ENCODE measurements around the gene MYH3. TPM values are rescaled to one million over a fixed set of nuclear protein-coding genes. Genes with fewer than 3 reads are reported as not detected.
"Not testable (repeated sequence)": the region's sequence is repeated elsewhere in the genome, so short reads cannot be mapped to it uniquely, and the experiment has no call there.

MYH3 gene
- polyA plus RNA-seq = 1 to 10 TPM in 1 of 2 donors, under 1 TPM in 1; 0.95 to 3.6 TPM

DNA sequence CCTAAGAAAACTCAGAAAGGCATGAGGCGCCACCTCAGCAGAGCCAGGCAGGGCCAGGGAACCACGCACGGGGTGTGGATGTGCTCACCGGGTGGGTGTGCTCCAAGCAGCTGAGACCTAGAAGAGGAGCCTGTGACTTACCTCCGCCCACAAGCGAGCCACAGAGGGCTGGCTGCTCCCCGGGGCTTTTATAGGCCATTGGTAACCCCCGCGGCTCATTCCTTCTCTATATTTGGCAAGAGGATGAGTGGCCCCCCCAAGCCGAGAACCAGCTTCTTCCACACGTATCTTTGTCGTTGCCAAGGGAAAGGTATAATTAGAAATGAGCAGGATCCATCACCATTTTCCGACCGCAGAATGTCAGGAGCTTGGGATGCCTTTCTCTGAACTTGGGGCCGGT, at the start of gene MYH3:
TSS of gene MYH3 (minus strand) at position 162 of the 400 bp plus-strand sequence. CDS start 2,245 bp downstream, outside the sequence.
- Histone ChIP-seq H3K27me3 (ENCODE audit: control insufficient read depth in 1 of 2, insufficient read depth in 2 of 2, low read length in 2 of 2) (no peaks in the 10 kb centered on the region), H3K9me3 (ENCODE audit: control insufficient read depth in 2 of 2, insufficient read depth in 1 of 2, low read depth in 1 of 2, low read length in 1 of 2) (no peaks in the 10 kb centered on the region), H3K36me3 (ENCODE audit: control insufficient read depth in 2 of 2, insufficient read depth in 2 of 2, low read length in 1 of 2) (peaks cover 0 to 6% of the 10 kb centered on the region in 2 donors), H3K4me1 (ENCODE audit: control insufficient read depth in 2 of 2, insufficient read depth in 2 of 2, low read length in 1 of 2) (no peaks in the 10 kb centered on the region), H3K4me3 (ENCODE audit: low read depth in 1 of 2, low read length in 2 of 2) (no peak within 1 kb of the TSS), H3K27ac (ENCODE audit: low read depth in 2 of 2, low read length in 1 of 2) (no peak within 1 kb of the TSS)
- WGBS, 2 donors = 82 to 85% methylated on average over 15 of the region's 15 CpGs

DNA sequence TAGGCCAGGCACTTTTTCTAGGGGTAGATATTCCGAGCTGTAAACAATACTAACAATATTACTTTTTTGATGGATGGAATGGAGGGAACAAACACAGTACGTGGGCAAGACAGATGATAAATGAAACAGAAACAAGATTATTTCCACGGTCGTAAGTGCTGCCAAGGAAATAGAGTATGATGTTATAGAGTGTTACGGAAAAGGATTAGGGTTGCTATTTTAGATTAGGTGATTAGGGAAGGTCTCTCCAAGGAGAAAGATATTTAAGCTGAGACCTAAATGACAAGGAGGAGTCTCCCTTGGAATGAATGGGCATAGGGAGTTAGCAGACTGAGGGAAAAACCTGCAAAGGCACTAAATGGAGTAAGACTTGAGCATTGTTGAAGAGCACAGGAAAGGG, 48.6 kb upstream of the MYH3 start:
- Histone ChIP-seq H3K9me3 (ENCODE audit: control insufficient read depth in 2 of 2, insufficient read depth in 1 of 2, low read depth in 1 of 2, low read length in 1 of 2) (no peaks in the 10 kb centered on the region), H3K4me3 (ENCODE audit: low read depth in 1 of 2, low read length in 2 of 2) (no peak overlapping the region), H3K27me3 (ENCODE audit: control insufficient read depth in 1 of 2, insufficient read depth in 2 of 2, low read length in 2 of 2) (no peaks in the 10 kb centered on the region), H3K36me3 (ENCODE audit: control insufficient read depth in 2 of 2, insufficient read depth in 2 of 2, low read length in 1 of 2) (peaks cover 2 to 7% of the 10 kb centered on the region in 2 donors), H3K27ac (ENCODE audit: low read depth in 2 of 2, low read length in 1 of 2) (no peak overlapping the region), H3K4me1 (ENCODE audit: control insufficient read depth in 2 of 2, insufficient read depth in 2 of 2, low read length in 1 of 2) (peaks cover 0 to 3% of the 10 kb centered on the region in 2 donors)
- WGBS, 2 donors = 86% methylated on average over 5 of the region's 5 CpGs

DNA sequence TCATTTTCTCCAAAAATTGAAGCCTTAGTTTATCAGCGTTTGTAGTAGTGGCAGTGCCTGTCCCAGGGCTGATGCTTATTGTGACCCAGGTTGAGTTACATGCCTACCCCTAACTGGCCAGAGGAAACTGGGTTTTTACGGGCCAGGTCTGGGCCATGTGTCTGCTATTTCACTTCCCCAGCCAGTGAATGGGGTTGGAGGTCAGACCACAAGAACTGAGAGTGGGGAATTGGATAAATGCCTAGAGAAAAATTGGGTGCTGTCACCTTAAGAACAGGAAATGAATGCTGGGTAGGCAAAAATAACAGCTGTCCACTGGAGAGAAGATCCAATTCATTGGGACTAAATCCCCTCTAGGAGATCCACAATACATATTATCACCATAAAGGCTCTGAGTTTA, 45.5 kb upstream of the MYH3 start:
- WGBS, 2 donors = 73% methylated on average over 2 of the region's 2 CpGs
- Histone ChIP-seq H3K4me3 (ENCODE audit: low read depth in 1 of 2, low read length in 2 of 2) (no peak overlapping the region), H3K4me1 (ENCODE audit: control insufficient read depth in 2 of 2, insufficient read depth in 2 of 2, low read length in 1 of 2) (peaks cover 0 to 5% of the 10 kb centered on the region in 2 donors), H3K27me3 (ENCODE audit: control insufficient read depth in 1 of 2, insufficient read depth in 2 of 2, low read length in 2 of 2) (no peaks in the 10 kb centered on the region), H3K27ac (ENCODE audit: low read depth in 2 of 2, low read length in 1 of 2) (no peak overlapping the region), H3K36me3 (ENCODE audit: control insufficient read depth in 2 of 2, insufficient read depth in 2 of 2, low read length in 1 of 2) (peaks cover 0 to 2% of the 10 kb centered on the region in 2 donors), H3K9me3 (ENCODE audit: control insufficient read depth in 2 of 2, insufficient read depth in 1 of 2, low read depth in 1 of 2, low read length in 1 of 2) (no peaks in the 10 kb centered on the region)

DNA sequence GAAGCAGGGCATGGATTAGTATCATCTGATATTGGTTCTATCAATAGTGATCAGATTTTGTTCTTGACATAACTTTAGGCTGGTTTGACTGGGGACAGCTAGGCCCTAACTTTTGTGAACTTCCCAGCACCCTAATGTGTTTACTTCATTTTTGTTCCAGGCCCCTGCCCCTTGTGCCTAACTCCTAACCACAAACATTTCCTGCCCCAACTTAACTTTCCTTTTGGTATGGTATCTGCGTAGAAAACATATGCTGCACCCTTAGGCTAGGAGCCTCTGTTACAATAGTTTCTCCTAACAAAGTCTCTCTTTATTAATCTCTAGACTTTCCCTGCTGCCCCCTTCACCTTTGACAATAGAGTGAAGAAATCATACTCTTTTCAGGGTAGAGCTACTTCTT, 42.7 kb upstream of the MYH3 start:
- no peak overlapping the region for H3K27ac ChIP-seq (ENCODE audit: low read depth in 2 of 2, low read length in 1 of 2)
- no peaks in the 10 kb centered on the region for H3K27me3 ChIP-seq (ENCODE audit: control insufficient read depth in 1 of 2, insufficient read depth in 2 of 2, low read length in 2 of 2)
- peaks cover 0 to 6% of the 10 kb centered on the region in 2 donors for H3K4me1 ChIP-seq (ENCODE audit: control insufficient read depth in 2 of 2, insufficient read depth in 2 of 2, low read length in 1 of 2)
- H3K36me3 ChIP-seq (ENCODE audit: control insufficient read depth in 2 of 2, insufficient read depth in 2 of 2, low read length in 1 of 2) = peaks cover 0 to 1% of the 10 kb centered on the region in 2 donors
- no peaks in the 10 kb centered on the region for H3K9me3 ChIP-seq (ENCODE audit: control insufficient read depth in 2 of 2, insufficient read depth in 1 of 2, low read depth in 1 of 2, low read length in 1 of 2)
- no peak overlapping the region for H3K4me3 ChIP-seq (ENCODE audit: low read depth in 1 of 2, low read length in 2 of 2)
- WGBS, 2 donors = 73 to 91% methylated on average over 1 of the region's 1 CpG

DNA sequence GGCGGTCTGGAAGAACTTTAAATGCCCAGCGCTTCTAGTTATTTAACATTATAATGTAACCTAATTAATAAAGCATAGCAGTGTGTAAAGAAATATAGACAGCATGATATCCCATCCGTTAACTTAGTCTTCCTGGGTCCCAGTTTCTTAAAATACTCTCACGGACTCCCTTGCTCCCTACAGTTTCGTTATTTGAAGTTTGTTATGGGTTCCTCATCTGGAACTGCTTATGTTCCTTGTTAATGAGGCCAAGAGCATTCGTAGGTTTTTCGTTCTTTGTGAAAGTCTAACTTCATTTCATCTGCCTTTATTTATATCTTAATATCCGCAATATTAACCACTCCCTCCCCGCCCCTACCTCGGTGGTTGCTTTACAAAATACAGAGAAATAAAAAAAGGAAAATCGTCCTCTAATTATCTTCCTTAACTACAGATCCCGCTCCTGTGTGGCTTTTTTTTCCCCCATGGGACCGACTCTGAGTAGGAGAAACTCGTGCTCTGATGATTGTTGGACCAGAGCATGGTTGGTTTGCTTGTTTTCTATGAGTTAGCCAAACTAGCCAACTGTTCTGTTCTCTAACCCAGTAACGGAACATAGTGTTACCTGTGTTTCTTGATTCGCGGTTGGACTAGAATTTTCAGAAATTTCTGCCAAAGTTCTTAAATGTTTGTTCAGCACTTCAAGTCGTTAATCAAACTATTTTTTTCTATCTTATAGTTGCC, 41.1 kb upstream of the MYH3 start:
- 7 to 9% methylated on average over 18 of the region's 18 CpGs for WGBS, 2 donors

DNA sequence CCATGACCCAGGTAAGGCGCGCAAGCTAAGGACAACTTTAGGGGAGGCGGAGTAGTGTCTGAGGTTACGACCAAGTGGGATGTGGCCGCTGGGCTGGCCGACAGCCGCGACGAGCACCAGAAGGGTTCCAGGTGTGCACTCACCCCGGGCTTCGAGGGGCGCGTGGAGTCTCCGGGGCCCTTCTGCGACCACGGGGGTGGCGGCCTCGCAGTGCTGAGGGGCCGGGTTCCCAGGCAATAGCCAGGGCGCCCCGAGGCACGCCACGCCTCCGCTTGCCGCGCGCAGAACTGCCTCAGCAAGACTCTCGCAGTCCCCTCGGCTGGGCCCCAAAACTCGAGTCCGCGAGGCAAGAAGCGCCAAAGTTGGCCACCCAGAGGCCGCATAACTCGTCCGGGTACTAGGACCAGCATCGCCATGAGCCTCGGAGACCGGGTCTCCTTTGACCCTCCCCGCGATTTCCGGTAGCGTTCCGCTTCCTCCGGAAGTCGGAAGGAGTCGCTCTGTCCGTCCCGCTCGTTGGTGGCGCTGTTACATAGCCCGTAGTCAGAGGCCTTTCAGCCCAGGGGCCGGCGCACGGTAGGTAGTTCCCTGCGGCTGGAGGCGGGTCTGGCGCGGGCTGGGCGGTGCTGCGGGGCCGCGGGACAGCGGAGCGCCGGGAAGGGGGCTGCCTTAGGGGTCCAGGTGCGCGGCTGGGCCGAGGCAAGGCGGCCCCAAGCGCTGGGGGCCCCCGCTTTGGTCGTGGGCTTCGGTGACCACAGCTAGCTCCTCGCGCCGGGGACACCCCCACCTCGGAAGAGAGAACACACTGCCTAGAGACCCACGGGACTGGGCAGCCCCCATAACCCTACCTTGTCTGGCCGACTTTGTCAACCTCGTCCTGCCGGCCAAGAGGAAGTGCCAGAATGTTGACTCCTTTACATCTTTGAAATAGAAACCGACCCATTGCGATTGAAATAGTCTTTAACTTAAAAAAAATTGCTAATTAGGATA, 40.3 kb upstream of the MYH3 start, which contains the start of the genes ADPRM and SCO1:
TSS of gene ADPRM (plus strand) at position 503 of the 990 bp plus-strand sequence. CDS start 7,333 bp downstream, outside the sequence.
TSS of gene SCO1 (minus strand) at position 442 of the 990 bp plus-strand sequence. CDS start at position 416, 26 bp downstream.
- Histone ChIP-seq H3K27ac (ENCODE audit: low read depth in 2 of 2, low read length in 1 of 2) (peak within 1 kb of the TSS; percentile 94 to 96), H3K9me3 (ENCODE audit: control insufficient read depth in 2 of 2, insufficient read depth in 1 of 2, low read depth in 1 of 2, low read length in 1 of 2) (no peaks in the 10 kb centered on the region), H3K4me3 (ENCODE audit: low read depth in 1 of 2, low read length in 2 of 2) (peak within 1 kb of the TSS; percentile 94 to 99), H3K4me1 (ENCODE audit: control insufficient read depth in 2 of 2, insufficient read depth in 2 of 2, low read length in 1 of 2) (peaks cover 0 to 4% of the 10 kb centered on the region in 2 donors), H3K27me3 (ENCODE audit: control insufficient read depth in 1 of 2, insufficient read depth in 2 of 2, low read length in 2 of 2) (no peaks in the 10 kb centered on the region), H3K36me3 (ENCODE audit: control insufficient read depth in 2 of 2, insufficient read depth in 2 of 2, low read length in 1 of 2) (no peaks in the 10 kb centered on the region)
- WGBS, 2 donors = 0% methylated on average over 81 to 84 of the region's 84 CpGs

More for the DNA sequence above, 41.1 kb upstream of the MYH3 start:
- Histone ChIP-seq H3K4me1 (ENCODE audit: control insufficient read depth in 2 of 2, insufficient read depth in 2 of 2, low read length in 1 of 2) (peaks cover 0 to 6% of the 10 kb centered on the region in 2 donors), H3K27me3 (ENCODE audit: control insufficient read depth in 1 of 2, insufficient read depth in 2 of 2, low read length in 2 of 2) (no peaks in the 10 kb centered on the region), H3K4me3 (ENCODE audit: low read depth in 1 of 2, low read length in 2 of 2) (peak overlapping the region; percentile 94 to 99), H3K27ac (ENCODE audit: low read depth in 2 of 2, low read length in 1 of 2) (peak overlapping the region; percentile 13 to 96), H3K9me3 (ENCODE audit: control insufficient read depth in 2 of 2, insufficient read depth in 1 of 2, low read depth in 1 of 2, low read length in 1 of 2) (no peaks in the 10 kb centered on the region), H3K36me3 (ENCODE audit: control insufficient read depth in 2 of 2, insufficient read depth in 2 of 2, low read length in 1 of 2) (no peaks in the 10 kb centered on the region)

DNA sequence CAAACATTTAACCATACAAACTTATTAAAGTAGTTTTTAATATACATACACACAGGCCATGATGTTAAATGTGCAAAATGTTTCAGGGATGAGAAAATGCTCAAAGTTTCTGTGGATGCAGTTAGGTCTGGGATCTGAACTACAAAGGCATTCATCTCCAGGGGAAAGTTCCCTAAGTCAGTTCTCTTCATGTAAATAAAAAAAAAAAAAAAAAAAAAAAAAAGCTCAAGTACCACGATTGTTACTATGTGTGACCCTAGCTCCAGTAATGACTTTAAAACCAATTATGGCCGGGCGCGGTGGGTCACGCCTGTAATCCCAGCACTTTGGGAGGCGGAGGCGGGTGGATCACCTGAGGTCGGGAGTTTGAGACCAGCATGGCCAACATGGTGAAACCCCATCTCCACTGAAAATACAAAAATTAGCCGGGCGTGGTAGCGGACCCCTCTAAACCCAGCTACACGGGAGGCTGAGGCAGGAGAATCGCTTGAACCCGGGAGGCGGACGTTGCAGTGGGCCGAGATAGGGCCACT, 38.8 kb upstream of the MYH3 start:
- WGBS, 2 donors = 80 to 87% methylated on average over 17 of the region's 17 CpGs
- H3K27ac ChIP-seq (ENCODE audit: low read depth in 2 of 2, low read length in 1 of 2); H3K27me3 ChIP-seq (ENCODE audit: control insufficient read depth in 1 of 2, insufficient read depth in 2 of 2, low read length in 2 of 2); H3K4me1 ChIP-seq (ENCODE audit: control insufficient read depth in 2 of 2, insufficient read depth in 2 of 2, low read length in 1 of 2); H3K9me3 ChIP-seq (ENCODE audit: control insufficient read depth in 2 of 2, insufficient read depth in 1 of 2, low read depth in 1 of 2, low read length in 1 of 2); H3K36me3 ChIP-seq (ENCODE audit: control insufficient read depth in 2 of 2, insufficient read depth in 2 of 2, low read length in 1 of 2): not testable (repeated sequence)
- peak overlapping the region; percentile 14 to 94 for H3K4me3 ChIP-seq (ENCODE audit: low read depth in 1 of 2, low read length in 2 of 2)

DNA sequence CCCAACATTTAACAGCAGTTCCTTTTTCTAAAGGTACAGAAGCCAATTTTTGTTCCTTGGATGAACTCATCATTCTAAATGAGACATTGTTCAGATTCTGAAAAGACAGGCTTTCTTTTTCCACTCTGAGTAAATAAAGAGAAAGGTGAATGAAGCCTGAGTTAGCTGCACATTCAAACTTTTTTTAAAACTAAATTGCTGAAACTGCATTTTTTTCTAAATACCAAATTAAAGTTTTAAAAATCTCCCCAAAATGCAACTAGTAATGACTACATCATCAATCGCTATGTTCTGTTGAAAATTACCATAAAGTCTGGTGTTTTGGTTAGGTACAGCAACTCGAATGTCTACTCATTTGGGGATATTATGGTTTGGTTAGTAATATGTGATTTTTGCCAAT, 30.4 kb upstream of the MYH3 start:
- no peaks in the 10 kb centered on the region for H3K4me1 ChIP-seq (ENCODE audit: control insufficient read depth in 2 of 2, insufficient read depth in 2 of 2, low read length in 1 of 2)
- WGBS, 2 donors = 77 to 93% methylated on average over 2 of the region's 2 CpGs
- no peak overlapping the region for H3K4me3 ChIP-seq (ENCODE audit: low read depth in 1 of 2, low read length in 2 of 2)
- no peaks in the 10 kb centered on the region for H3K9me3 ChIP-seq (ENCODE audit: control insufficient read depth in 2 of 2, insufficient read depth in 1 of 2, low read depth in 1 of 2, low read length in 1 of 2)
- H3K27ac ChIP-seq (ENCODE audit: low read depth in 2 of 2, low read length in 1 of 2) = no peak overlapping the region
- no peaks in the 10 kb centered on the region for H3K27me3 ChIP-seq (ENCODE audit: control insufficient read depth in 1 of 2, insufficient read depth in 2 of 2, low read length in 2 of 2)
- H3K36me3 ChIP-seq (ENCODE audit: control insufficient read depth in 2 of 2, insufficient read depth in 2 of 2, low read length in 1 of 2) = peaks cover 4 to 12% of the 10 kb centered on the region in 2 donors

DNA sequence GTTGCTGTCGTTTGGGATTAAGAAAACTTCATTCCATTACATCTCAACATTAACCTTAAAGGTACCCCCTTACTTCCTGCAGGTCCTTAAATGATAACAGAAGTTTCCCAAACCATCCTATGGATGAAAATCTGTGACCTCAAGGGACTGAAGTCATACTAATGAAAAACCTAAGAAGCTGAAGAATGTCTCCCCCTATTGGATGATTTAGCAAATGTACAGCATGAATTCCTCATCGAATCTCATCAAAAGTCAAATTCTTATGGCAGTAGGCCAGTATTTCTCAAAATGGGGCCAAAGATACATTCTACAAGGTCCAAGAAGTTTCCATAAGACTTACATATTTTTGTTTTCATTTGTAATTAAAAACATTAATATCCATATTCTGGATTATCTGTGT, 26.7 kb upstream of the MYH3 start:
- peaks cover 5 to 15% of the 10 kb centered on the region in 2 donors for H3K36me3 ChIP-seq (ENCODE audit: control insufficient read depth in 2 of 2, insufficient read depth in 2 of 2, low read length in 1 of 2)
- 65 to 77% methylated on average over 2 of the region's 2 CpGs for WGBS, 2 donors
- no peaks in the 10 kb centered on the region for H3K4me1 ChIP-seq (ENCODE audit: control insufficient read depth in 2 of 2, insufficient read depth in 2 of 2, low read length in 1 of 2)
- no peak overlapping the region for H3K27ac ChIP-seq (ENCODE audit: low read depth in 2 of 2, low read length in 1 of 2)
- no peaks in the 10 kb centered on the region for H3K9me3 ChIP-seq (ENCODE audit: control insufficient read depth in 2 of 2, insufficient read depth in 1 of 2, low read depth in 1 of 2, low read length in 1 of 2)
- H3K27me3 ChIP-seq (ENCODE audit: control insufficient read depth in 1 of 2, insufficient read depth in 2 of 2, low read length in 2 of 2) = no peaks in the 10 kb centered on the region
- no peak overlapping the region for H3K4me3 ChIP-seq (ENCODE audit: low read depth in 1 of 2, low read length in 2 of 2)
